GM12873 (cell line): ENCODE data around the gene NAT9.

Source experiments
- CTCF ChIP-seq: IDR thresholded peaks from 2 replicates; pipeline ENCODE4 v1.5.1; 2012; ENCODE audit warnings: low read depth, mild to moderate bottlenecking, moderate library complexity, low read length, control low read depth; ENCODE audit not compliant: insufficient read depth; ENCODE audit errors: missing control alignments

The NAT9 gene

GRCh38 chr17:74778960-74779359 is 2.8 kb upstream of the NAT9 start:
- no peak for TF ChIP-seq CTCF

GRCh38 chr17:74777901-74778515 is 1.9 kb upstream of the NAT9 start:
- no peak for TF ChIP-seq CTCF

GRCh38 chr17:74776990-74777389 is 845 bp upstream of the NAT9 start:
- no peak for TF ChIP-seq CTCF

GRCh38 chr17:74775409-74776043 is 619 bp downstream of the NAT9 start:
- no peak for TF ChIP-seq CTCF

- no peak for TF ChIP-seq CTCF
Observed at GRCh38 chr17:74773871-74774286, 2.3 kb downstream of the NAT9 start.

GRCh38 chr17:74773414-74773813 is 2.7 kb downstream of the NAT9 start:
- TF ChIP-seq CTCF: no peak

GRCh38 chr17:74772053-74772452 is 4.1 kb downstream of the NAT9 start:
- TF ChIP-seq CTCF: no peak
